GM23338 (cell line): ENCODE data around the gene PKLR. TPM values are rescaled to one million over a fixed set of nuclear protein-coding genes. Genes with fewer than 3 reads are reported as not detected.

Experiments
- ATAC-seq: fragments of 200-7000 bp; cut with Tn5 transposase; 3 replicates; pipeline ENCODE4 v1.9.1; 2020
- DNase-seq: peaks from one replicate; pipeline ENCODE4 v3.0.0-alpha.2; 2015; ENCODE audit warnings: low spot score
- H2AFZ ChIP-seq: fragments of 200-600 bp; sonication (generic); 2 replicates; pipeline ENCODE4 v1.8.0; 2016; ENCODE audit warnings: antibody characterized with exemption, mild to moderate bottlenecking, moderate library complexity
- H3F3A ChIP-seq: fragments of 200-600 bp; sonication (generic); replicated peaks from 2 replicates; pipeline ENCODE4 v1.8.0; 2017; ENCODE audit warnings: antibody characterized with exemption, mixed run types, low read depth
- H3K27ac ChIP-seq: fragments of 200-600 bp; sonication (generic); 2 replicates; pipeline ENCODE4 v1.6.1; 2016; ENCODE audit warnings: low read depth
- H3K27me3 ChIP-seq: fragments of 200-600 bp; sonication (generic); 2 replicates; pipeline ENCODE4 v1.8.0; 2016; ENCODE audit warnings: mild to moderate bottlenecking, mixed run types, moderate library complexity; ENCODE audit not compliant: insufficient read depth
- H3K36me3 ChIP-seq: fragments of 200-600 bp; sonication (generic); 2 replicates; pipeline ENCODE4 v1.8.0; 2016; ENCODE audit warnings: mild to moderate bottlenecking; ENCODE audit not compliant: insufficient read depth
- H3K4me1 ChIP-seq: fragments of 200-600 bp; sonication (generic); 2 replicates; pipeline ENCODE4 v1.8.0; 2016; ENCODE audit warnings: mild to moderate bottlenecking, moderate library complexity; ENCODE audit not compliant: insufficient read depth
- H3K4me2 ChIP-seq: fragments of 200-600 bp; sonication (generic); 2 replicates; pipeline ENCODE4 v1.7.1; 2017; ENCODE audit warnings: mixed run types
- H3K4me3 ChIP-seq: fragments of 200-600 bp; sonication (generic); 2 replicates; pipeline ENCODE4 v1.6.1; 2016; ENCODE audit warnings: mixed run types
- H3K79me2 ChIP-seq: fragments of 200-600 bp; sonication (generic); replicated peaks from 2 replicates; pipeline ENCODE4 v1.8.0; 2017; ENCODE audit warnings: mild to moderate bottlenecking; ENCODE audit not compliant: insufficient read depth
- H3K9me2 ChIP-seq: fragments of 200-600 bp; sonication (generic); 2 replicates; pipeline ENCODE4 v1.8.0; 2017; ENCODE audit not compliant: insufficient read depth
- H4K20me1 ChIP-seq: fragments of 200-600 bp; sonication (generic); replicated peaks from 2 replicates; pipeline ENCODE4 v1.8.0; 2017; ENCODE audit warnings: mild to moderate bottlenecking; ENCODE audit not compliant: insufficient read depth
- H3K27ac Mint-ChIP-seq: 2 replicates; pipeline ENCODE4 v1.8.0; 2020; ENCODE audit warnings: inconsistent platforms, mild to moderate bottlenecking, moderate library complexity, mixed read lengths
- H3K27me3 Mint-ChIP-seq: 3 replicates; pipeline ENCODE4 v1.8.0; 2022; ENCODE audit warnings: low read depth, mild to moderate bottlenecking, moderate library complexity, mixed read lengths, inconsistent platforms; ENCODE audit not compliant: insufficient read depth, poor library complexity
- H3K36me3 Mint-ChIP-seq: 3 replicates; pipeline ENCODE4 v1.8.0; 2021; ENCODE audit warnings: low read depth, mild to moderate bottlenecking, inconsistent platforms, moderate library complexity, mixed read lengths
- H3K4me1 Mint-ChIP-seq: 3 replicates; pipeline ENCODE4 v1.8.0; 2020; ENCODE audit warnings: mild to moderate bottlenecking, inconsistent platforms, mixed read lengths
- H3K4me3 Mint-ChIP-seq: 3 replicates; pipeline ENCODE4 v1.8.0; 2021; ENCODE audit warnings: moderate library complexity, mild to moderate bottlenecking, inconsistent platforms, mixed read lengths
- H3K9me3 Mint-ChIP-seq: 3 replicates; pipeline ENCODE4 v1.8.0; 2020; ENCODE audit warnings: moderate library complexity, mild to moderate bottlenecking, inconsistent platforms, mixed read lengths
- CREB1 ChIP-seq: fragments of 250-450 bp; sonication (Bioruptor Pico); IDR thresholded peaks from 2 replicates; pipeline ENCODE4 v1.5.0; 2020; ENCODE audit warnings: low read depth, mild to moderate bottlenecking, moderate library complexity
- ETS1 ChIP-seq: IDR thresholded peaks from 2 replicates; pipeline ENCODE4 v1.6.1; 2016; ENCODE audit warnings: antibody characterized with exemption
- EZH2 ChIP-seq: fragments of 200-600 bp; sonication (generic); IDR thresholded peaks from one replicate; pipeline ENCODE4 v1.8.0; 2017; ENCODE audit warnings: antibody characterized with exemption, mild to moderate bottlenecking, low read depth; ENCODE audit not compliant: unreplicated experiment
- EZH2phosphoT487 ChIP-seq: fragments of 200-600 bp; sonication (generic); IDR thresholded peaks from one replicate; pipeline ENCODE4 v1.8.1; 2018; ENCODE audit warnings: antibody characterized with exemption; ENCODE audit not compliant: unreplicated experiment
- JUNB ChIP-seq: IDR thresholded peaks from one replicate; pipeline ENCODE4 v1.6.1; 2016; ENCODE audit warnings: antibody characterized with exemption; ENCODE audit not compliant: unreplicated experiment
- NANOG ChIP-seq: IDR thresholded peaks from 2 replicates; pipeline ENCODE4 v1.6.1; 2016; ENCODE audit warnings: antibody characterized with exemption, borderline replicate concordance
- POLR2AphosphoS5 ChIP-seq: IDR thresholded peaks from 2 replicates; pipeline ENCODE4 v1.6.1; 2016; ENCODE audit warnings: antibody characterized with exemption, low read depth
- STAT1 ChIP-seq: IDR thresholded peaks from one replicate; pipeline ENCODE4 v1.6.1; 2016; ENCODE audit warnings: antibody characterized with exemption; ENCODE audit not compliant: unreplicated experiment
- ZNF114 ChIP-seq: fragments of 250-450 bp; sonication (Bioruptor Pico); IDR thresholded peaks from 2 replicates; pipeline ENCODE4 v1.5.0; 2020; ENCODE audit warnings: mild to moderate bottlenecking, moderate library complexity
- ZNF331 ChIP-seq: fragments of 250-450 bp; sonication (Bioruptor Pico); IDR thresholded peaks from 2 replicates; pipeline ENCODE4 v1.5.0; 2020; ENCODE audit warnings: low read depth, mild to moderate bottlenecking, moderate library complexity
- ZNF462 ChIP-seq: fragments of 250-450 bp; sonication (Bioruptor Pico); IDR thresholded peaks from 2 replicates; pipeline ENCODE4 v1.5.0; 2020; ENCODE audit warnings: mild to moderate bottlenecking, moderate library complexity
- polyA plus RNA-seq: library from polyadenylated mRNA; unstranded; fragments of >200 nt; fragmentation: Nextera tagmentation; extraction: Ambion mirVana; gene quantifications from 2 replicates; pipeline ENCODE4 v1.2.1, GENCODE V29; 2016
- total RNA-seq: library from RNA; depleted of rRNA; stranded (reverse); fragments of >200 nt; shearing (Covaris generic); gene quantifications from 2 replicates; pipeline ENCODE4 v1.2.3, GENCODE V29; 2014
- TF ChIP-seq, protein P1 (sequence below): IDR thresholded peaks from one replicate; pipeline ENCODE4 v1.6.1; 2018; ENCODE audit warnings: antibody characterized with exemption; ENCODE audit not compliant: unreplicated experiment

The PKLR gene
- total and polyA plus RNA-seq, 2 experiments from 2014 or later: 2.0 to 3.7 TPM

DNA sequence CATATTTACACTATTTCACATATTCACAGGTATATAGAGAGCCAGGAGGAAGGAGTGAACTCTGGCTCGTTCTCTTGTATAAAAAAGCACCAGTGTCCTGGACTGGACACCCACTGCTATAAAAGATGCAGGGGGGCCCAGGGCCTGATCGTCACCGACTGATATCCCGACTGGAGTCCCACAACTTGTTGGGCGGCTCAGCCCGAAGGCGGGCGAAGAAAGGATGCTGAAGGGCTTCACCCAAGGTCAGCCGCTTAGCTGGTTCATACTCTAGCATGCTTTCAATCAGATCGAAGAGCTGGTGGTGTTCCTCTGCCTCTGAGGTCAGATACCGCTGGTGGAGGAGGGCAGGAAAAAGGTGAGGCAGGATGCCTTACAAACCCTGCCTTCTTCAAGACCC is 38.2 kb downstream of the PKLR start (continued):
- TF ChIP-seq ZNF462 (CRISPR knock-in tag): no peak
- TF ChIP-seq ZNF114: no peak
- no peak for TF ChIP-seq ETS1
- TF ChIP-seq NANOG: no peak
- no peak for TF ChIP-seq STAT1

DNA sequence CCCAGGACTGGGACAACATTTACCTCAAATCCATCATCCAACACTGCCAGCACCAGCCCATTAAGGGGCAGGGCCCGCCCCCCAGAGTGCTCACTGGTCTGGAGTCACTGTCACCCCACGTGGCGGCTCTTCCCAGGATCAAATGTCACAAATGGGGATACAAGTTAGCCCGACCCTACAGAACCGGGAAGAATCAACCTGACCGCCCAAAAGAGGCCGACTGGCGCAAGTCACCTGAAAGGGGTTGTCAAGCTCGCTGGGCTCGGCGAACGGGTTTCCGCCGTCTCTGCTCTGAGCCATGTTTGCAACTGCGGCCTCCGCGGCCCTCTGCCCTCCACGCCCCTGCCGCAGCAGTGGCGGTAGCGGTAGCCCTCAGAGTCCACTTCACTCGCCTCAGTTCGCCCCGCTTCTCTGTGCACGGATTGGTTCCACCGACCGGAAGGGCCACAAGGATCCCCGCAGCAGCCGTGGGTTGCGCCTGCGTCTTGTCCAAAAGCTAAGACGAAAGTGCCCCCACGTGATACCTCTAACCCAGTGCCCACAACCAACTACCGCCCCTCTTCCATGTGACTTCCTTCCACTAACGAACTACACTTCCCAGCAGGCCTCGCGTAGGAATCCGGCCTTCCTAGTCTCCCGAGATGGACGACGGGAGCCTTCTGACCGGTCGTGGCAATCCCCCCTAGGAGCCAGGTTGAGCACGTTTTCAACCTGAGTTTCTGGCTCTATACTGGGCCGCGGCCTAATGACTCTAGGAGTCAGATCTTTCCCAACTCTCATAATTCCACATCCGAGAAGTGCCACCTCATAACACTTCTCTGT is 39.2 kb downstream of the PKLR start, which contains the start of gene SCAMP3:
SCAMP3 (minus strand) TSS at position 509 of the 822 bp plus-strand sequence; CDS start at position 300, 209 bp downstream.
- peak within 1 kb of the TSS; percentile 94 for H3K4me3 Mint-ChIP-seq
- H3K27me3 Mint-ChIP-seq: peaks cover 15% of the 10 kb centered on the region
- ATAC-seq: peak; percentile 93
- peak within 1 kb of the TSS; percentile 81 for H3K27ac ChIP-seq
- 0 out of 2 replicates have a peak, but pooled peaks cover 9% of the 10 kb centered on the region for H4K20me1 ChIP-seq
- H3K4me2 ChIP-seq: peak within 1 kb of the TSS; percentile 84
- H3K4me3 ChIP-seq: peak within 1 kb of the TSS; percentile 62
- peak; percentile 100 for DNase-seq
- H3K27me3 ChIP-seq: no peaks in the 10 kb centered on the region
- peaks cover 66% of the 10 kb centered on the region for H3K36me3 Mint-ChIP-seq
- peaks cover 7% of the 10 kb centered on the region; the same call in 1 of the 3 replicates for H3K9me3 Mint-ChIP-seq
- H3K27ac Mint-ChIP-seq: peak within 1 kb of the TSS; percentile 97
- peaks cover 9% of the 10 kb centered on the region for H3K4me1 ChIP-seq
- H2AFZ ChIP-seq: peak within 1 kb of the TSS; percentile 44; the same call in 1 of the 2 replicates
- H3K79me2 ChIP-seq: peaks cover 10% of the 10 kb centered on the region
- H3F3A ChIP-seq: peaks cover 51% of the 10 kb centered on the region
- no peaks in the 10 kb centered on the region for H3K9me2 ChIP-seq
- H3K4me1 Mint-ChIP-seq: peaks cover 14% of the 10 kb centered on the region
- peaks cover 49% of the 10 kb centered on the region for H3K36me3 ChIP-seq
- TF ChIP-seq POLR2AphosphoS5 (peak; percentile 97), EZH2 (no peak), JUNB (no peak), ZNF331 (CRISPR knock-in tag) (no peak), ETS1 (peak; percentile 94), CREB1 (CRISPR knock-in tag) (peak; percentile 62), EZH2phosphoT487 (no peak)
- TF ChIP-seq, protein P1, sequence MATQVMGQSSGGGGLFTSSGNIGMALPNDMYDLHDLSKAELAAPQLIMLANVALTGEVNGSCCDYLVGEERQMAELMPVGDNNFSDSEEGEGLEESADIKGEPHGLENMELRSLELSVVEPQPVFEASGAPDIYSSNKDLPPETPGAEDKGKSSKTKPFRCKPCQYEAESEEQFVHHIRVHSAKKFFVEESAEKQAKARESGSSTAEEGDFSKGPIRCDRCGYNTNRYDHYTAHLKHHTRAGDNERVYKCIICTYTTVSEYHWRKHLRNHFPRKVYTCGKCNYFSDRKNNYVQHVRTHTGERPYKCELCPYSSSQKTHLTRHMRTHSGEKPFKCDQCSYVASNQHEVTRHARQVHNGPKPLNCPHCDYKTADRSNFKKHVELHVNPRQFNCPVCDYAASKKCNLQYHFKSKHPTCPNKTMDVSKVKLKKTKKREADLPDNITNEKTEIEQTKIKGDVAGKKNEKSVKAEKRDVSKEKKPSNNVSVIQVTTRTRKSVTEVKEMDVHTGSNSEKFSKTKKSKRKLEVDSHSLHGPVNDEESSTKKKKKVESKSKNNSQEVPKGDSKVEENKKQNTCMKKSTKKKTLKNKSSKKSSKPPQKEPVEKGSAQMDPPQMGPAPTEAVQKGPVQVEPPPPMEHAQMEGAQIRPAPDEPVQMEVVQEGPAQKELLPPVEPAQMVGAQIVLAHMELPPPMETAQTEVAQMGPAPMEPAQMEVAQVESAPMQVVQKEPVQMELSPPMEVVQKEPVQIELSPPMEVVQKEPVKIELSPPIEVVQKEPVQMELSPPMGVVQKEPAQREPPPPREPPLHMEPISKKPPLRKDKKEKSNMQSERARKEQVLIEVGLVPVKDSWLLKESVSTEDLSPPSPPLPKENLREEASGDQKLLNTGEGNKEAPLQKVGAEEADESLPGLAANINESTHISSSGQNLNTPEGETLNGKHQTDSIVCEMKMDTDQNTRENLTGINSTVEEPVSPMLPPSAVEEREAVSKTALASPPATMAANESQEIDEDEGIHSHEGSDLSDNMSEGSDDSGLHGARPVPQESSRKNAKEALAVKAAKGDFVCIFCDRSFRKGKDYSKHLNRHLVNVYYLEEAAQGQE: no peak
